AG09309 (cell line): ENCODE results near the gene PTAFR.

Source experiments
- DNase-seq: peaks from one replicate; pipeline ENCODE4 v3.0.0-alpha.2; 2010; ENCODE audit warnings: low read depth
- H3K4me3 ChIP-seq: 2 replicates; pipeline ENCODE4 v1.5.1; 2011; ENCODE audit warnings: mild to moderate bottlenecking, low read depth, low read length, moderate library complexity; ENCODE audit not compliant: control insufficient read depth
- TF ChIP-seq, protein P1 (sequence below): IDR thresholded peaks from 2 replicates; pipeline ENCODE4 v1.5.1; 2011; ENCODE audit warnings: mild to moderate bottlenecking, low read depth, low read length, inconsistent platforms; ENCODE audit not compliant: insufficient read depth, control insufficient read depth; ENCODE audit errors: missing control alignments

PTAFR gene

DNA sequence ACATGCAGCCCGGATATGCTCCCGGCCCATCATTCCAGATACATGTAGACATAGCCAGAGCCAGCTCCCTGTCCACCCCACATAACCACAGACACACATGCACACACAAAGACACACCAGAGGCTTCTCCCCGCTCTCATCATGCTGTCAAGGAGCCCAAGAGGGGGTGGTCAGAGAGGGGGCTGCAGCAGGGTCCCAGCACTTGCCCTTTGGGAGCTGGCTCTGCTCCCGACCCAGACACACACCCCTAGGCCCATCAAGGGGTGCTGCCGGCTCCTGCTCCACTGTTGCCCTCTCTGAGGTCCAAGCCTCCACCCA lies 2.6 kb downstream of the PTAFR start:
- no peak overlapping the region for H3K4me3 ChIP-seq
- DNase-seq: no peak

DNA sequence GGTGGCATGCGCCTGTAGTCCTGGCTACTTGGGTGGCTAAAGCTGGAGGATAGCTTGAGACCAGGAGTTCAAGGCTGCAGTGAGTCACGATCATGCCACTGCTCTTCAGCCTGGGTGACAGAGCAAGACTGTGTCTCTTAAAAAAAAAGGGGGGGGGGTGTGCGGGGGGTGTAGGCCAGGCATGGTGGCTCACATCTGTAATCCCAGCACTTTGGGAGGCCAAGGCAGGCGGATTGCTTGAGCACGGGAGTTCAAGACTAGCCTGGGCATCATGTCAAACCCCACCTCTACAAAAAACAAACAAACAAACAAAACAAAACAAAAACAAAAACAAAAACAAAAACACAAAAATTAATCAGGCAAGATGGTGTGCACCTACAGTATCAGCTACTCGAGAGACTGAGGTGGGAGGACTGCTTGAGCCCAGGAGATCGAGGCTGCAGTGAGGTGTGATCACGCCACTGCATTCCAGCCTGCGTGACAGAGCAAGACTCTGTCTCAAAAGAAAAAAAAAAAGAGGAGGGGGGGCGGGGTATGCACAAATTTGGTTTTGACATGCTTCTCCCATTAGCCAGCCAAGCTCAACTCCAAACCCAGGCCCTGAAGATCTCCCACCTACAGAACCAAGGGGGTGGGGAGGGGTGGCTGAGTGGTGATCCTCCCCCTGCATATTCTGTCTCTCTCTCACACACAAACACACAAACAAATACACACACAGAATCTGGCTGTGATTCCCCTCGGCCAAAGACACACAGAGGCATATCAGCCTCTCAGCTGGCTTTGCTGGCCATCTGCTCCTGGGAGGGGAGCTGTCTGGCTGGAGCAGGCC lies 3.1 kb downstream of the PTAFR start:
- DNase-seq: no peak
- TF ChIP-seq, protein P1, sequence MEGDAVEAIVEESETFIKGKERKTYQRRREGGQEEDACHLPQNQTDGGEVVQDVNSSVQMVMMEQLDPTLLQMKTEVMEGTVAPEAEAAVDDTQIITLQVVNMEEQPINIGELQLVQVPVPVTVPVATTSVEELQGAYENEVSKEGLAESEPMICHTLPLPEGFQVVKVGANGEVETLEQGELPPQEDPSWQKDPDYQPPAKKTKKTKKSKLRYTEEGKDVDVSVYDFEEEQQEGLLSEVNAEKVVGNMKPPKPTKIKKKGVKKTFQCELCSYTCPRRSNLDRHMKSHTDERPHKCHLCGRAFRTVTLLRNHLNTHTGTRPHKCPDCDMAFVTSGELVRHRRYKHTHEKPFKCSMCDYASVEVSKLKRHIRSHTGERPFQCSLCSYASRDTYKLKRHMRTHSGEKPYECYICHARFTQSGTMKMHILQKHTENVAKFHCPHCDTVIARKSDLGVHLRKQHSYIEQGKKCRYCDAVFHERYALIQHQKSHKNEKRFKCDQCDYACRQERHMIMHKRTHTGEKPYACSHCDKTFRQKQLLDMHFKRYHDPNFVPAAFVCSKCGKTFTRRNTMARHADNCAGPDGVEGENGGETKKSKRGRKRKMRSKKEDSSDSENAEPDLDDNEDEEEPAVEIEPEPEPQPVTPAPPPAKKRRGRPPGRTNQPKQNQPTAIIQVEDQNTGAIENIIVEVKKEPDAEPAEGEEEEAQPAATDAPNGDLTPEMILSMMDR: no peak
- H3K4me3 ChIP-seq: no peak overlapping the region

More for the DNA sequence above, 2.6 kb downstream of the PTAFR start:
- TF ChIP-seq, protein P1: no peak

DNA sequence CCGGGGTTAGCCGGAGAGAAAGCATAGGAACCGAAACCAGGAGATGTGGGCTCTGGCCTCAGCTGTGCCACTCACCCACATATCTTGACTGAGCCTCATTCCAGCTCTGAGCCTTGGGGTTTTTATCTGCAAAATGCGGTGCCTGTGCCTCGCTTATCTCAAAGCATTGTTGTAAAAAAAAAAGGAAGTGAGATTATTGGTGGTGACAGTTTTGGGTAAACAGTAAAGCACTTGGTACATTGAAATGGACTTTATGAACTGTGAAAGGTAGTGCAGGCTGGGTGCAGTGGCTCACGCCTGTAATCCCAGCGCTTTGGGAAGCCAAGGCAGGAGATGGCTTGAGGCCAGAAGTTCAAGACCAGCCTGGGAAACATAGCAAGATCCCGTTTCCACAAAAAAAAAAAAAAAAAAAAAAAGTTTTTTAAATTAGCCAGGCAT lies 3.8 kb downstream of the PTAFR start:
- DNase-seq: no peak
- no peak overlapping the region for H3K4me3 ChIP-seq
- TF ChIP-seq, protein P1: no peak

DNA sequence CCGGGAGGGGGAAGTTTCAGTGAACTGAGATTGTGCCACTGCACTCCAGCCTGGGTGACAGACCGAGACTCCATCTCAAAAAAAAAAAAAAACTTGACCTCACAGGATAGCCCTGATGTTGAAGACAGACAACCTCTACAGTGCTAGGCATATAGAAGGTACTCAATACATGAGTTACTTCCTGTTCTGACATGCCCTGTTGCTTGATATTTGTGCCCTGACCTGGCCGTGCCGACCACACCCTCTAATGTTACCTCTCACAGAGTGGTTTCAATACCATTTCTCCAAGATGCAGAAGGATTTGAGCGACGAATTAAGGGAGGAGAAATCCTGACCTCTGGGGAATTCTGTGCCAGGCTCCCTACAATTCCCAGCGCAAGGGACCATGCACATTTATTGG lies 5.2 kb downstream of the PTAFR start:
- H3K4me3 ChIP-seq: no peak overlapping the region

DNA sequence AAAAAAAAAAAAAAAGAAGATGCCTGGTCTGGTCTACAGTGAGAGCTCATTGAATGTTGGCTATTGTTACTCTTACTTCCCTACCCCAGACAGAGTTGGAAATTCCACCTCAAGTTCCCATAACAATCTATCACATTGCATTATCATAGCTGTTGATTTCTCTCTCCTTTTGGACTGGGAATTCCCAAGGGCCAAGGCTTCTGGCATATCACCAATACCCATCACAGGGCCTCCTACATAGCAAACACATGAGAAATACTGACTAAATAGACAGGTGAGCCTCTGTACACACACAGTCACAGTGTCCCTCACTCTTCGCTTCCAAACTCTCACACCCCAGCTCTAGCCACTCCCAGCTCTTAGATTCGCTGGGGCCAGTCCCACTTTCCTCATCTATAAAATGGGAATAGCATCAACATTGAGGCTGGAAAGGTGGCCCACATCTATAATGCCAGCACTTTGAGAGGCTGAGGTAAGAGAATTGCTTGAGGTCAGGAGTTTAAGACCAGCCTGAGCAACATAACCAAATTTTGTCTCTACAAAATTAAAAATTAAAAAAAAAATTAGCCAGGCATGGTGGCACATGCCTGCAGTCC lies 6.4 kb downstream of the PTAFR start:
- DNase-seq: no peak
- no peak overlapping the region for H3K4me3 ChIP-seq
- TF ChIP-seq, protein P1: no peak

More for the DNA sequence above, 5.2 kb downstream of the PTAFR start:
- TF ChIP-seq, protein P1: no peak
- no peak for DNase-seq

DNA sequence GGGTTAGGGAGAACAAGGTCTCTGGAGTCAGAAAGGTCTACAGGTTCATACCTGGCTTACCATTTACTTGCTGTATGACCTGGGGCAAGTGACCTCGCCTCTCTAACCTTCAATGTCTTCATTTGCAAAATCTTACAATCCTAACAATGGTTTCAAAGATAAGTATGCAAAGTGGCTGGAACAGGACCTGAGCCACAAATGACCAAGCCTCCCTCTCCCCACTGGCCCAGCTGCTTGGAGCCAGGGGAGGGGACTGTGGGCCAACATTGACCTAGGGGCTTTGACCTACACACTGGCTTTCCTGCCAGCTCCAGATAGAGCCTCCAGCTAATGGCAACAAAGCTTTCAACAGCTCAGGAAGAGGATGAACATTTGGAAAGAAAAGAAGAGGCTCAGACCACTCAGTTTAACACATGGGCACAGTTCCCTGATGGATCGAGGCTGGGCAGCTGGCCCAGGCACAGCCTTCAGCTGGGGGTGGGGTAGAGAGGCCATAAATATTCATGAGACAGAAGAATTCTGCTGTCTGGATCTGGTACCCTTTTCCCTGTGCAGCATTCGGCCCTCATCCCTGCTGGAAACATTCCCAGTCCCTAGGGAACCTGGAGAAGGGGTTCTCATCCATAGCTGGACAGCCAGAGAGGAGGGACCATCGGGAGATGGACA lies 12.9 kb downstream of the PTAFR start:
- H3K4me3 ChIP-seq: no peak overlapping the region
- no peak for DNase-seq
- TF ChIP-seq, protein P1: no peak
